DOHH2 (cell line): ENCODE measurements around the gene MBD3.
"Not testable (repeated sequence)": the region's sequence is repeated elsewhere in the genome, so short reads cannot be mapped to it uniquely, and the experiment has no call there.

ENCODE experiments used
- H3F3A ChIP-seq: fragments of 200-600 bp; sonication (generic), shearing (Covaris generic); 2 replicates; pipeline ENCODE4 v1.6.0; 2016; ENCODE audit warnings: antibody characterized with exemption, mild to moderate bottlenecking; ENCODE audit not compliant: control insufficient read depth, insufficient read depth
- H3K27ac ChIP-seq: fragments of 200-600 bp; sonication (generic); 2 replicates; pipeline ENCODE4 v1.5.1; 2014; ENCODE audit warnings: low read depth, mild to moderate bottlenecking, low read length, moderate library complexity
- H3K27me3 ChIP-seq: fragments of 200-600 bp; sonication (generic); 2 replicates; pipeline ENCODE4 v1.6.1; 2014; ENCODE audit warnings: mild to moderate bottlenecking, low read length, mixed read lengths; ENCODE audit not compliant: control insufficient read depth
- H3K36me3 ChIP-seq: fragments of 200-600 bp; sonication (generic); 2 replicates; pipeline ENCODE4 v1.6.1; 2014; ENCODE audit warnings: mild to moderate bottlenecking, low read length, moderate library complexity, mixed read lengths; ENCODE audit not compliant: control insufficient read depth
- H3K4me1 ChIP-seq: fragments of 200-600 bp; sonication (generic); 2 replicates; pipeline ENCODE4 v1.6.1; 2014; ENCODE audit warnings: mild to moderate bottlenecking, low read length, mixed read lengths; ENCODE audit not compliant: control insufficient read depth
- H3K4me2 ChIP-seq: fragments of 200-600 bp; sonication (generic); 2 replicates; pipeline ENCODE4 v1.6.0; 2014; ENCODE audit warnings: mild to moderate bottlenecking, low read length, moderate library complexity
- H3K4me3 ChIP-seq: fragments of 200-600 bp; sonication (generic); 2 replicates; pipeline ENCODE4 v1.5.1; 2014; ENCODE audit warnings: mild to moderate bottlenecking, low read length, mixed read lengths
- H3K79me2 ChIP-seq: fragments of 200-600 bp; sonication (generic); 2 replicates; pipeline ENCODE4 v1.6.1; 2014; ENCODE audit warnings: mild to moderate bottlenecking, low read length, mixed read lengths; ENCODE audit not compliant: control insufficient read depth
- H3K9me2 ChIP-seq: fragments of 200-600 bp; sonication (generic); replicated peaks from 2 replicates; pipeline ENCODE4 v1.6.1; 2014; ENCODE audit warnings: mild to moderate bottlenecking, low read length, mixed read lengths; ENCODE audit not compliant: control insufficient read depth
- H3K9me3 ChIP-seq: fragments of 200-600 bp; sonication (generic); 2 replicates; pipeline ENCODE4 v1.6.1; 2014; ENCODE audit warnings: antibody characterized with exemption, low read length, mixed read lengths; ENCODE audit not compliant: control insufficient read depth, insufficient read depth
- H4K20me1 ChIP-seq: fragments of 200-600 bp; sonication (generic); 2 replicates; pipeline ENCODE4 v1.6.0; 2014; ENCODE audit warnings: low read depth, mild to moderate bottlenecking, antibody characterized with exemption, low read length, moderate library complexity; ENCODE audit not compliant: control insufficient read depth, insufficient read depth
- EZH2phosphoT487 ChIP-seq: fragments of 200-600 bp; sonication (generic); IDR thresholded peaks from 2 replicates; pipeline ENCODE4 v1.6.1; 2017; ENCODE audit warnings: borderline replicate concordance, mild to moderate bottlenecking, antibody characterized with exemption, low read length, moderate library complexity, mixed read lengths
- TF ChIP-seq, protein P1 (sequence below): fragments of 200-600 bp; sonication (generic); IDR thresholded peaks from one replicate; pipeline ENCODE4 v1.5.1; 2014; ENCODE audit warnings: antibody characterized with exemption, mild to moderate bottlenecking, low read depth, low read length; ENCODE audit not compliant: poor library complexity, severe bottlenecking

The MBD3 gene, protein sequence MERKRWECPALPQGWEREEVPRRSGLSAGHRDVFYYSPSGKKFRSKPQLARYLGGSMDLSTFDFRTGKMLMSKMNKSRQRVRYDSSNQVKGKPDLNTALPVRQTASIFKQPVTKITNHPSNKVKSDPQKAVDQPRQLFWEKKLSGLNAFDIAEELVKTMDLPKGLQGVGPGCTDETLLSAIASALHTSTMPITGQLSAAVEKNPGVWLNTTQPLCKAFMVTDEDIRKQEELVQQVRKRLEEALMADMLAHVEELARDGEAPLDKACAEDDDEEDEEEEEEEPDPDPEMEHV

DNA sequence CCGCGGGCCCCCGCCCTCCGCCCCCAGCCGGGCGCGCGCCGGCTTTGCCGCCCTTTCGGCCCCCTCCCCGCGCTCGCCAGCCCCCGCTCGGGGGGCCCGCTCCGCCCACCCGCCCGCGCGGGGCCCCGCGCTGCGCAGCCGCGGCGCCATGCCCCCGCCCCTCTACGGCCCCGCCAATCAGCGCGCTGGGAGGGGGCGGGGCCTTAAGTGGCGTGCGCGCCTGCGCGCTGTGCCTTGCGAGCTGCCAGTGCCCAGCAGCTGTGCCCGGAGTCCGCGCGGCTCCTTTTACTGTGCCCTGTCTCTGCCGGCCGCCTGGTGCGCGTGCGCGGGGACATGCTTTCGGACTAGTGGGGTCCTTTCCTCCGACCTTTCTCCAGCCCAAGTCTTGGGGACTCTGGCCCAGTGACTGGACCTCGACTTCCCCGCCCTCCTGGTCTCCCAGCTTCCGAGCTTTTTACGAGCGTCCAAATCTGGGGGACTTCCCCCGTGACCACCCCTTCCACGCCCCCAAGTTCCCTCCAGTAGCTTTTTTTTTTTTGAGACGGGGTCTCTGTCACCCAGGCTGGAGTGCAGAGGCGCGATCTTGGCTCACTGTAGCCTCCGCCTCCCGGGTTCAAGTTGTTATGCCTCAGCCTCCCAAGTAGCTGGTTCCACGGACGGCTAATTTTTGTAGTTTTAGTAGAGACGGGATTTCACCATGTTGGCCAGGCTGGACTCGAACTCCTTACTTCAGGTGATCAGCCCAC lies at the start of gene MBD3:
MBD3 (minus strand) TSS at position 111 of the 746 bp plus-strand sequence. CDS start 234 bp downstream, outside the sequence.
- H3K27me3 ChIP-seq: no peaks in the 10 kb centered on the region
- peaks cover 5% of the 10 kb centered on the region; the same call in 1 of the 2 replicates for H4K20me1 ChIP-seq
- peak within 1 kb of the TSS; percentile 88 for H3K4me2 ChIP-seq
- H3K79me2 ChIP-seq: peaks cover 51% of the 10 kb centered on the region
- peaks cover 51% of the 10 kb centered on the region for H3K36me3 ChIP-seq
- TF ChIP-seq, protein P1, sequence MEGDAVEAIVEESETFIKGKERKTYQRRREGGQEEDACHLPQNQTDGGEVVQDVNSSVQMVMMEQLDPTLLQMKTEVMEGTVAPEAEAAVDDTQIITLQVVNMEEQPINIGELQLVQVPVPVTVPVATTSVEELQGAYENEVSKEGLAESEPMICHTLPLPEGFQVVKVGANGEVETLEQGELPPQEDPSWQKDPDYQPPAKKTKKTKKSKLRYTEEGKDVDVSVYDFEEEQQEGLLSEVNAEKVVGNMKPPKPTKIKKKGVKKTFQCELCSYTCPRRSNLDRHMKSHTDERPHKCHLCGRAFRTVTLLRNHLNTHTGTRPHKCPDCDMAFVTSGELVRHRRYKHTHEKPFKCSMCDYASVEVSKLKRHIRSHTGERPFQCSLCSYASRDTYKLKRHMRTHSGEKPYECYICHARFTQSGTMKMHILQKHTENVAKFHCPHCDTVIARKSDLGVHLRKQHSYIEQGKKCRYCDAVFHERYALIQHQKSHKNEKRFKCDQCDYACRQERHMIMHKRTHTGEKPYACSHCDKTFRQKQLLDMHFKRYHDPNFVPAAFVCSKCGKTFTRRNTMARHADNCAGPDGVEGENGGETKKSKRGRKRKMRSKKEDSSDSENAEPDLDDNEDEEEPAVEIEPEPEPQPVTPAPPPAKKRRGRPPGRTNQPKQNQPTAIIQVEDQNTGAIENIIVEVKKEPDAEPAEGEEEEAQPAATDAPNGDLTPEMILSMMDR: no peak
- no peak for TF ChIP-seq EZH2phosphoT487
- peak within 1 kb of the TSS; percentile 87 for H3K4me3 ChIP-seq
- H3K9me2 ChIP-seq: no peaks in the 10 kb centered on the region
- H3F3A ChIP-seq: peaks cover 16% of the 10 kb centered on the region
- peaks cover 36% of the 10 kb centered on the region for H3K4me1 ChIP-seq
- H3K9me3 ChIP-seq: no peaks in the 10 kb centered on the region
- H3K27ac ChIP-seq: peak within 1 kb of the TSS; percentile 85

DNA sequence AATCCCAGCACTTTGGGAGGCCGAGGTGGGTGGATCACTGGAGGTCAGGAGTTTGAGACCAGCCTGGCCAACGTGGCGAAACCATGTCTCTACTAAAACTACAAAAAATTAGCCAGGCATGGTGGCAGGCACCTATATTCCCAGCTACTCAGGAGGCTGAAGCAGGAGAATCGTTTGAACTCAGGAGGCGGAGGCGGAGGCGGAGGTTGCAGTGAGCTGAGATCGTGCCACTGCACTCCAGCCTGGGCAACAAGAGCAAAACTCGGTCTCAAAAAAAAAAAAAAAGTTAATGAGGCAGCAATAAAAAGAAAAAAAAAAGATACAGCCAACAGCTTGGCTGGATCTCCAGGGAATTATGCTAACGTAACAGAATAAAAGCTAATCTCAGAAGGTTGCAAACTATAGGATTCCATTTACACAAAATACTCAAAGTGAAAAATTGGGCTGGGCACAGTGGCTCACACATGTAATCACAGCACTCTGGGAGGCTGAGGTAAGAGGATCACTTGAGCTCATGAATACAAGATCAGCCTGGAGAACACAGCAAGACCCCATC lies 48.3 kb upstream of the MBD3 start:
- not testable (repeated sequence) for H3F3A ChIP-seq, H3K27ac ChIP-seq, H3K4me2 ChIP-seq, H3K4me1 ChIP-seq, H3K9me2 ChIP-seq, H3K4me3 ChIP-seq, H3K9me3 ChIP-seq, H3K27me3 ChIP-seq
- H3K36me3 ChIP-seq: peaks cover 100% of the 10 kb centered on the region
- peaks cover 12% of the 10 kb centered on the region; the same call in 1 of the 2 replicates for H4K20me1 ChIP-seq
- H3K79me2 ChIP-seq: peaks cover 100% of the 10 kb centered on the region

DNA sequence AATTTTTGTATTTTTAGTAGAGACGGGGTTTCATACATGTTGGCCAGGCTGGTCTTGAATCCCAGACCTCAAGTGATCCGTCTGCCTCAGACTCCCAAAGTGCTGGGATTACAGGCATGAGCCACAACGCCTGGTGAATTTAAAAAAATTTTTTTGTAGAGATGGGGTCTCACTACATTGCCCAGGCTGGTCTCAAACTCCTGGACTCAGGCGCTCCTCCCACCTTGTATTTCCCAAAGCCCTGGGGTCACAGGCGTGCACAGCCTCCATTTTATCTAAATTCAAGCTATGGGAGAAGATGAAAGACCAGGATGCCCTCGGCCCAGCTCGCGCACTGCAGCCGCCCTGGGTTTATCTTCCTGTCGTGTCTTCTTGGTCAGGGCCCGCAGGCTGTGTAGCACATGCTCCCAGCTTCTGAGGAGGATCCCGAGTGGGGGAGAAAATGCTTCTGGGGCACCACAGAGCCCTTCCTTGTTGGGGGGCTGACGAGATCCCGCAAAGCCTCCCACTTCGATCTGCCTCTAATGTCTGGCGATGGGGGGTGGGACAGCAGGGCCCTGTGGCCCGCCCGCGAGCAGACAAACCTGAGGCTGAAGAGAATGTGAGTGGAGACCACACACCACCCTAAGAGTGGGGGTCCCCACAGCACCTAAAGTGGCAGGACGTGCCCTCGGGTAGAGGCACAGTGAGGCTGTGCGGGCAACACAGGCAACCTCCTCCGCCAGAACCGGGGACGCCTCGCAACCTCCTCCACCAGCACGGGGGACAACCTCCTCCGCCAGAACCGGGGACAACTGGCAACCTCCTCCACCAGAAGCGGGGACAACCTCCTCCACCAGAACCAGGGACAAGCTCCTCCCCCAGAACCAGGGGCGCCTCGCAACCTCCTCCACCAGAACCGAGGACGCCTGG lies 43.9 kb upstream of the MBD3 start:
- Histone ChIP-seq H3F3A (peaks cover 7% of the 10 kb centered on the region; the same call in 1 of the 2 replicates), H3K27ac (no peak overlapping the region)

More for the DNA sequence above, 43.9 kb upstream of the MBD3 start:
- no peaks in the 10 kb centered on the region for H3K9me3 ChIP-seq
- H3K27me3 ChIP-seq: no peaks in the 10 kb centered on the region
- H3K9me2 ChIP-seq: no peaks in the 10 kb centered on the region
- peaks cover 16% of the 10 kb centered on the region for H4K20me1 ChIP-seq
- peaks cover 99% of the 10 kb centered on the region for H3K79me2 ChIP-seq
- H3K4me3 ChIP-seq: no peak overlapping the region
- no peaks in the 10 kb centered on the region for H3K4me1 ChIP-seq
- no peak overlapping the region for H3K4me2 ChIP-seq
- H3K36me3 ChIP-seq: peaks cover 100% of the 10 kb centered on the region
- TF ChIP-seq, protein P1: no peak
- TF ChIP-seq EZH2phosphoT487: no peak
